Erythroblast (primary cell): ENCODE data around the gene GNAZ.

ENCODE experiments used
- GATA1 ChIP-seq: IDR thresholded peaks from 2 replicates; pipeline ENCODE4 v1.6.1; 2011; ENCODE audit warnings: low read depth, mild to moderate bottlenecking, control low read depth, low read length, moderate library complexity
- POLR2A ChIP-seq: IDR thresholded peaks from 2 replicates; pipeline ENCODE4 v1.6.1; 2011; ENCODE audit warnings: mild to moderate bottlenecking, low read length

- TF ChIP-seq POLR2A (no peak), GATA1 (no peak)
These were observed 23.9 kb downstream of the GNAZ start for GRCh38 chr22:23094260-23094659.
